GM21786 (cell line): ENCODE results near the gene DGKD.

Experiments used
- ATAC-seq: cut with Tn5 transposase; IDR thresholded peaks from one replicate; pipeline ENCODE4 v1.9.1; 2021; ENCODE audit not compliant: unreplicated experiment

Gene DGKD

GRCh38 chr2:233455006-233455405 is 100.7 kb downstream of the DGKD start:
- no peak for ATAC-seq

- ATAC-seq, result no peak
Measured at GRCh38 chr2:233455491-233455890, 101.2 kb downstream of the DGKD start.

GRCh38 chr2:233456111-233456510 is 101.8 kb downstream of the DGKD start:
- ATAC-seq, result no peak

GRCh38 chr2:233456934-233457333 is 102.6 kb downstream of the DGKD start:
- no peak for ATAC-seq

- ATAC-seq, result no peak
Measured at GRCh38 chr2:233457356-233457755, 103.1 kb downstream of the DGKD start.

- ATAC-seq, result no peak
Measured at GRCh38 chr2:233458031-233458610, 103.8 kb downstream of the DGKD start.

- no peak for ATAC-seq
Measured at GRCh38 chr2:233458826-233459225, 104.5 kb downstream of the DGKD start.

- no peak for ATAC-seq
Measured at GRCh38 chr2:233459426-233459825, 105.1 kb downstream of the DGKD start.

GRCh38 chr2:233460726-233461441 is 106.6 kb downstream of the DGKD start:
- ATAC-seq, result no peak

- ATAC-seq, result no peak
Measured at GRCh38 chr2:233461481-233461891, 107.2 kb downstream of the DGKD start.

- ATAC-seq, result no peak
Measured at GRCh38 chr2:233462202-233462785, 108.0 kb downstream of the DGKD start.

GRCh38 chr2:233462826-233463470 is 108.7 kb downstream of the DGKD start:
- no peak for ATAC-seq

- no peak for ATAC-seq
Measured at GRCh38 chr2:233463586-233463985, 109.3 kb downstream of the DGKD start.

- ATAC-seq, result no peak
Measured at GRCh38 chr2:233464056-233464455, 109.8 kb downstream of the DGKD start.

- no peak for ATAC-seq
Measured at GRCh38 chr2:233464531-233465240, 110.4 kb downstream of the DGKD start.

- no peak for ATAC-seq
Measured at GRCh38 chr2:233466991-233467603, 112.8 kb downstream of the DGKD start.

- ATAC-seq, result no peak
Measured at GRCh38 chr2:233468047-233468740, 113.9 kb downstream of the DGKD start.

- no peak for ATAC-seq
Measured at GRCh38 chr2:233468741-233469110, 114.4 kb downstream of the DGKD start.

GRCh38 chr2:233469261-233470010 is 115.1 kb downstream of the DGKD start:
- ATAC-seq, result no peak
